Left lung (tissue), 10 donors: Measurements from ENCODE around the gene TEX48. TPM values are rescaled to one million over a fixed set of nuclear protein-coding genes. Genes with fewer than 3 reads are reported as not detected.
A peak's percentile ranks its signal among the peaks of the same experiment; 100 is the strongest.

Source experiments
- ATAC-seq: fragments of 200-7000 bp; cut with Tn5 transposase; one replicate; pipeline ENCODE4 v1.9.1; 2020; ENCODE audit warnings: moderate library complexity
- DNase-seq, 4 donors: peaks; one replicate each; pipeline ENCODE4 v3.0.0-alpha.2; 2013 to 2020
- H3K27ac ChIP-seq, 2 donors: fragments of 200-600 bp; sonication (generic) in 1 of 2; one replicate each; pipeline versions ENCODE4 v1.5.0 to v1.8.0; 2020 to 2021
- H3K27me3 ChIP-seq, 2 donors: fragments of 200-600 bp; sonication (generic) in 1 of 2; one replicate each; pipeline versions ENCODE4 v1.5.0 to v1.8.0; 2020 to 2021
- H3K36me3 ChIP-seq, 2 donors: fragments of 200-600 bp; sonication (generic) in 1 of 2; one replicate each; pipeline versions ENCODE4 v1.5.0 to v1.8.0; 2020 to 2021
- H3K4me1 ChIP-seq, 2 donors: fragments of 200-600 bp; one replicate each; pipeline ENCODE4 v1.8.0; 2021
- H3K4me3 ChIP-seq, 2 donors: fragments of 200-600 bp; sonication (generic) in 1 of 2; one replicate each; pipeline versions ENCODE4 v1.5.0 to v1.8.0; 2020 to 2021; ENCODE audit warnings: mild to moderate bottlenecking in 1 of 2
- H3K9me3 ChIP-seq, 2 donors: fragments of 200-600 bp; sonication (generic) in 1 of 2; one replicate each; pipeline versions ENCODE4 v1.5.0 to v1.8.0; 2020 to 2021
- intact Hi-C, 2 donors: fragments of 100-400 bp; cut with DNase I; formaldehyde crosslinking; loops; one replicate each; pipeline versions ENCODE4 v1.11.2 to v1.14.2; 2022
- polyA plus RNA-seq, 6 donors: library from polyadenylated mRNA; unstranded; fragments of 120-200 nt; gene quantifications; one replicate each; pipeline ENCODE4 v1.2.1, GENCODE V29; 2013; ENCODE audit not compliant: insufficient read length in 6 of 6
- total RNA-seq, 2 donors: library from RNA; stranded (reverse); fragmentation: NEBNext Ultra II Directional; extraction: Animal tissue kit (Norgen Biotek cat#: 25700); gene quantifications; one replicate each; pipeline ENCODE4 v1.2.1, GENCODE V29; 2021
- TF ChIP-seq, protein P1 (sequence below), 2 donors: fragments of 200-600 bp; sonication (generic) in 1 of 2; IDR thresholded peaks; one replicate each; pipeline versions ENCODE4 v1.5.0 to v1.8.0; 2021; ENCODE audit warnings: antibody characterized with exemption in 2 of 2
- donor health status: DM: no; HTN: yes; CAD: no.
- donor health status: DM: no; HTN: no; CAD: no.

The TEX48 gene
- total and polyA plus RNA-seq, 8 donors = 0.35 to 0.41 TPM; not detected in 6

DNA sequence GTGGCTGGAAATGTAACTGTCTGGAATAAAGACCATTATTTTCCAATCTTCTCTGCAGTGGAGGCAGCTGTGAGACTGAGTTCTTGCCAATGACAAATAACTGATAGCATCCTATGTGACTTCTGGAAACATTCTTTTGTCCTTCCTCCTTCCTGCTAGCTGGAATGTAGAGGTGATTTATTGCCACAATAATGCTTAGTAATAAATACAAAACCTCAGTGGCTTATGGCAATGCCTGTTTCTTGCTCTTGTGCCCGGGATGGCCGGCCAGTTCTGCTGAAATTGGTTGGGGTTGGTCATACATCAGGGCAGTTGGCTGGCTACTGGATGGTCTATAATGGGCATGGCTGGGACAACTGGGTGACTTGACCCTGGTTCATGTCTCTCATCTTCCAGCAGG, 12.2 kb upstream of the TEX48 start:
- intact Hi-C loops = no loop called here
- no peak for ATAC-seq
- no peak for DNase-seq

DNA sequence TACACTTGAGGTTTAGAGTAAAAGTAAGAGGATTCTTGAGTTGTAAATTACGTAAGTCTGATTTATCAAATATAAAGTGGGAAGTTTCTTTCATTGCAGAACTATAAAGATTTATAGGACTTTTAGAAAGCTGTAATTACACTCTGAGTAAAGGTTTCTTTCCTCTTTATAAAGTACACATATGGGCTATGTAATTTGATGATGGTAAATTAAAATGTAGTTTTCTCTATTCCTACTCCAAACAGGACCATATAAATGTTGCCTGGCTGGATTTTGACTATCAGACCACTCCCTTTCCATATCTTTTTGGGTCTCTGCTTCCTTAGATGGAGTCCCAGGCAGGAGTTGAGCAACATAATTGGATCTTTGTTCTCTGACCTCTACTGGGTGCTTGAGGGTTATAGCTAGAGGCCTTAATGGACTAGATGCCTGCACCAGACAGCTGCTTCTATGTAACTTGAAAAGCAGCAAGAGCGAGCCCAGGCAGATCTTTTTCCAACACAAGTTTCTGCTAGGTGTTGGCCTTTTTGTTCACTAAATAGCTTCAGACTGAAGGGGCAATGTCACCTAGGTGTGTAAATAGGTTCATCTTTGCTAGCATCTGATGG, 11.4 kb upstream of the TEX48 start:
- peak; percentile 34 for ATAC-seq
- H3K4me3 ChIP-seq = no peak overlapping the region
- intact Hi-C loops = no loop called here
- no peaks in the 10 kb centered on the region for H3K9me3 ChIP-seq
- H3K36me3 ChIP-seq = no peaks in the 10 kb centered on the region
- H3K27ac ChIP-seq = no peak overlapping the region
- DNase-seq = no peak
- H3K27me3 ChIP-seq = no peaks in the 10 kb centered on the region
- TF ChIP-seq, protein P1, sequence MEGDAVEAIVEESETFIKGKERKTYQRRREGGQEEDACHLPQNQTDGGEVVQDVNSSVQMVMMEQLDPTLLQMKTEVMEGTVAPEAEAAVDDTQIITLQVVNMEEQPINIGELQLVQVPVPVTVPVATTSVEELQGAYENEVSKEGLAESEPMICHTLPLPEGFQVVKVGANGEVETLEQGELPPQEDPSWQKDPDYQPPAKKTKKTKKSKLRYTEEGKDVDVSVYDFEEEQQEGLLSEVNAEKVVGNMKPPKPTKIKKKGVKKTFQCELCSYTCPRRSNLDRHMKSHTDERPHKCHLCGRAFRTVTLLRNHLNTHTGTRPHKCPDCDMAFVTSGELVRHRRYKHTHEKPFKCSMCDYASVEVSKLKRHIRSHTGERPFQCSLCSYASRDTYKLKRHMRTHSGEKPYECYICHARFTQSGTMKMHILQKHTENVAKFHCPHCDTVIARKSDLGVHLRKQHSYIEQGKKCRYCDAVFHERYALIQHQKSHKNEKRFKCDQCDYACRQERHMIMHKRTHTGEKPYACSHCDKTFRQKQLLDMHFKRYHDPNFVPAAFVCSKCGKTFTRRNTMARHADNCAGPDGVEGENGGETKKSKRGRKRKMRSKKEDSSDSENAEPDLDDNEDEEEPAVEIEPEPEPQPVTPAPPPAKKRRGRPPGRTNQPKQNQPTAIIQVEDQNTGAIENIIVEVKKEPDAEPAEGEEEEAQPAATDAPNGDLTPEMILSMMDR (IDR thresholded peaks at IDR 0.05) = no peak
- no peaks in the 10 kb centered on the region for H3K4me1 ChIP-seq

More for the DNA sequence above, 12.2 kb upstream of the TEX48 start:
- TF ChIP-seq, protein P1 (IDR thresholded peaks at IDR 0.05) = no peak
- Histone ChIP-seq H3K27ac (no peak overlapping the region), H3K27me3 (no peaks in the 10 kb centered on the region), H3K36me3 (no peaks in the 10 kb centered on the region), H3K4me1 (no peaks in the 10 kb centered on the region), H3K4me3 (no peak overlapping the region), H3K9me3 (no peaks in the 10 kb centered on the region)

DNA sequence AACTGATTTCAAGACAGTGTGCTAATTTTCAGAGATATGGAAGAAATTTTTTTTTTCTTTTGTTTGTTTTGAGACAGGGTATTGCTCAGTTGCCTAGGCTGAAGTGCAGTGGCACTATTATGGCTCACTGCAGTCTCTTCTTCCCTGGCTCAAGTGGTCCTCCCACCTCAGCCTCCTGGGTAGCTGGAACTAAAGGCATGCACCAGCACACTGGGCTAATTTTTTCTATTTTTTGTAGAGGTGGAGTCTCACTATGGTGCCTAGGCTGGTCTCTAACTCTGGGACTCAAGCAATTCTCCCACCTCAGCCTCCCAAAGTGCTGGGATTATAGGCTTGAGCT, 9.9 kb upstream of the TEX48 start:
- TF ChIP-seq, protein P1 (IDR thresholded peaks at IDR 0.05) = no peak
- intact Hi-C loops = no loop called here
- no peak for ATAC-seq

DNA sequence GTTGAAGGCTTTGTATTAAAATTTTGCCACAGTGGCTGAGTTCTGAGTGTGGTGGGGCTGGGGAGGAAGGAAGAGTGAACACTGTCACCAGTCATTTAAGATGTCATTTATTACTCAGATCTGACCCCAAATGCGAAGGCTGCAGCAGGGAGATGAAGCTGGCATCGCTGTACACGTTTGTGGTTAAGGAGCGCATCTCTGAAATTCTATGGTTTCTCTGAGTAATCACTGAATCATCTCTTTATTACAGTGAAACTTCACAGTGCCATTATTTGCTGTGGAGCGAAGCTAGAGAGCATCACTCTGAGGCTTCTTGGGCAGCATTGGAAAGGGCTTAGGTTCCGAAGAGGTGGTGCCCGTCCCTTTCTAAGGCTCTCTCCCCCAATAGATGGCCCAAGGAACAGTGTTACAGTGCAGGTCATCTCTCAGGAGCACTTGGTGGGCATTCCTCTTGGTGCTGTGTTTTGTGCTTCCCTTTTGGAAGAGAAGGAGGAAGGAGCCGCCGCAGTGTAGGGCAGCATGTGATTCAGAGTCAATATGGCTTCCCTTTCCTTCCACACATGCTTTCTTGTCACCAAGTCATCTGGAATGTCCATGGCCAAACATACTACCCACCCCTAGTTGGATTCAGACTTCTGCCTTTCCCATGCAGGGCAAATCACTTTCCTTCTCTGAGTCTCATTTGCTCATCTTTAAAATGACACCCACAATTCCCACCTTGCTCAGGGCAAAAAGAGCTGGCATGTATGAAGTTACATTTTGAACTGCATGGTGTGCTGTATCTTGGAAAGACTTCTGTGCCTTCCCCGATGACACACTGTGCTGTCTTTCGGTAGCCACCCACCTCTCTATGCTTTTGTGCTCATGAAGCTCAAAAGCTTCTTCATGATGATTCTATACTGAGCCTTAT, 9.3 kb upstream of the TEX48 start:
- TF ChIP-seq, protein P1 (IDR thresholded peaks at IDR 0.05) = no peak
- peak overlapping the region in 1 of 2 donors; percentile 18 for H3K27ac ChIP-seq
- DNase-seq = no peak
- no peaks in the 10 kb centered on the region for H3K36me3 ChIP-seq
- no peaks in the 10 kb centered on the region for H3K27me3 ChIP-seq
- no peaks in the 10 kb centered on the region for H3K9me3 ChIP-seq
- H3K4me3 ChIP-seq = no peak overlapping the region
- no peaks in the 10 kb centered on the region for H3K4me1 ChIP-seq
- intact Hi-C loops = no loop called here
- no peak for ATAC-seq

More for the DNA sequence above, 9.9 kb upstream of the TEX48 start:
- Histone ChIP-seq H3K9me3 (no peaks in the 10 kb centered on the region), H3K4me3 (no peak overlapping the region), H3K27ac (no peak overlapping the region), H3K27me3 (no peaks in the 10 kb centered on the region), H3K4me1 (no peaks in the 10 kb centered on the region), H3K36me3 (no peaks in the 10 kb centered on the region)
- DNase-seq = no peak

DNA sequence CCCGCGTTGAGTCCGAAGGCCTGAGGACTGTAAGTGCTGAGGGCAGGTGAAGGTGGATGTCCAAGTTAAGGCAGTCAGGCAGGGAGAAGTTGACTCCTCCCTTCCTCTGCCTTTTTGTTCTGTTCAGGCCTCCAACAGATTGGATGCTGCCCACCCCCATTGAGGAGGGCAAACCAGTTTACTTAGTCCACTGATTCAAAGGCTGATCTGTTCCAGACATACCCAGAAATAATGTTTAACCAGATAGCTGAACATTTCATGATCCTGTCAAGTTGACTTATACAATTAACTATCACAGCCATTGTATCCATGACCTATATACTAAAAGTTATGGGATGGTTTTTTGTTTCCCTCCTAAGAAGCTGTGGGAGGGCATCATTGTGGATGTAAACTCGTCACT, 8.3 kb upstream of the TEX48 start:
- intact Hi-C loops = no loop called here
- DNase-seq = no peak
- no peaks in the 10 kb centered on the region for H3K36me3 ChIP-seq
- H3K9me3 ChIP-seq = no peaks in the 10 kb centered on the region
- no peak for ATAC-seq
- H3K4me3 ChIP-seq = no peak overlapping the region
- H3K27ac ChIP-seq = no peak overlapping the region
- TF ChIP-seq, protein P1 (IDR thresholded peaks at IDR 0.05) = no peak
- no peaks in the 10 kb centered on the region for H3K4me1 ChIP-seq
- H3K27me3 ChIP-seq = no peaks in the 10 kb centered on the region
